H9 (cell line): ENCODE results near the gene BMP3. TPM values are rescaled to one million over a fixed set of nuclear protein-coding genes. Genes with fewer than 3 reads are reported as not detected.

ENCODE experiments used
- DNase-seq: peaks from one replicate; pipeline ENCODE4 v3.0.0-alpha.2; 2017
- H2AFZ ChIP-seq: one replicate; pipeline ENCODE4 v1.6.1; 2013; ENCODE audit warnings: mild to moderate bottlenecking, low read length, control low read depth, moderate library complexity
- H2AK5ac ChIP-seq: 2 replicates; pipeline ENCODE4 v1.6.1; 2013; ENCODE audit warnings: low read length, control low read depth, mixed read lengths; ENCODE audit not compliant: insufficient read length
- H2BK120ac ChIP-seq: one replicate; pipeline ENCODE4 v1.6.1; 2013; ENCODE audit warnings: low read depth, mild to moderate bottlenecking, low read length, control low read depth, inconsistent platforms; ENCODE audit not compliant: poor library complexity, severe bottlenecking
- H2BK12ac ChIP-seq: 2 replicates; pipeline ENCODE4 v1.6.1; 2013; ENCODE audit warnings: low read length, control low read depth, mixed read lengths, low read depth; ENCODE audit not compliant: insufficient read length
- H2BK15ac ChIP-seq: 2 replicates; pipeline ENCODE4 v1.6.1; 2013; ENCODE audit warnings: low read depth, low read length, control low read depth
- H2BK20ac ChIP-seq: one replicate; pipeline ENCODE4 v1.6.1; 2013; ENCODE audit warnings: low read depth, mild to moderate bottlenecking, low read length, control low read depth, inconsistent platforms; ENCODE audit not compliant: poor library complexity, severe bottlenecking
- H2BK5ac ChIP-seq: 2 replicates; pipeline ENCODE4 v1.6.1; 2013; ENCODE audit warnings: low read length, control low read depth, mixed read lengths; ENCODE audit not compliant: insufficient read length
- H3K14ac ChIP-seq: 2 replicates; pipeline ENCODE4 v1.6.1; 2013; ENCODE audit warnings: low read length, control low read depth; ENCODE audit not compliant: insufficient read depth
- H3K18ac ChIP-seq: 2 replicates; pipeline ENCODE4 v1.6.1; 2013; ENCODE audit warnings: low read depth, mild to moderate bottlenecking, mixed read lengths, low read length, control low read depth; ENCODE audit not compliant: insufficient read length
- H3K23ac ChIP-seq: 2 replicates; pipeline ENCODE4 v1.6.1; 2013; ENCODE audit warnings: low read length, control low read depth, mixed read lengths, low read depth; ENCODE audit not compliant: insufficient read length
- H3K23me2 ChIP-seq: 2 replicates; pipeline ENCODE4 v1.6.1; 2013; ENCODE audit warnings: low read depth, mild to moderate bottlenecking, mixed read lengths, low read length, control low read depth; ENCODE audit not compliant: insufficient read length, poor library complexity, severe bottlenecking
- H3K27ac ChIP-seq: 2 replicates; pipeline ENCODE4 v1.5.1; 2013; ENCODE audit warnings: low read length, control low read depth, mixed read lengths, low read depth; ENCODE audit not compliant: insufficient read length
- H3K27me3 ChIP-seq: 2 replicates; pipeline ENCODE4 v1.6.1; 2013; ENCODE audit warnings: low read length, control low read depth, inconsistent platforms; ENCODE audit not compliant: insufficient read depth
- H3K4ac ChIP-seq: 2 replicates; pipeline ENCODE4 v1.6.1; 2013; ENCODE audit warnings: low read depth, mild to moderate bottlenecking, control low read depth, inconsistent platforms, low read length, moderate library complexity
- H3K4me1 ChIP-seq: 2 replicates; pipeline ENCODE4 v1.6.1; 2013; ENCODE audit warnings: low read length, control low read depth, inconsistent platforms; ENCODE audit not compliant: insufficient read depth
- H3K4me2 ChIP-seq: 2 replicates; pipeline ENCODE4 v1.6.1; 2013; ENCODE audit warnings: low read length, control low read depth, mixed read lengths; ENCODE audit not compliant: insufficient read length, insufficient read depth
- H3K56ac ChIP-seq: 2 replicates; pipeline ENCODE4 v1.6.1; 2013; ENCODE audit warnings: low read depth, mild to moderate bottlenecking, mixed read lengths, low read length, control low read depth; ENCODE audit not compliant: insufficient read length
- H3K79me1 ChIP-seq: 2 replicates; pipeline ENCODE4 v1.6.1; 2013; ENCODE audit warnings: low read depth, mild to moderate bottlenecking, moderate library complexity, low read length, control low read depth, inconsistent platforms; ENCODE audit not compliant: insufficient read depth, poor library complexity, severe bottlenecking
- H3K79me2 ChIP-seq: 2 replicates; pipeline ENCODE4 v1.6.1; 2013; ENCODE audit warnings: low read length, control low read depth, inconsistent platforms; ENCODE audit not compliant: insufficient read depth
- H3K9ac ChIP-seq: 2 replicates; pipeline ENCODE4 v1.6.1; 2013; ENCODE audit warnings: low read length, control low read depth, mixed read lengths; ENCODE audit not compliant: insufficient read length; ENCODE audit errors: extremely low read depth
- H3K9me3 ChIP-seq: one replicate; pipeline ENCODE4 v1.6.1; 2013; ENCODE audit warnings: low read depth, low read length, inconsistent platforms; ENCODE audit not compliant: control insufficient read depth
- H3T11ph ChIP-seq: one replicate; pipeline ENCODE4 v1.6.1; 2013; ENCODE audit warnings: mild to moderate bottlenecking, low read length, control low read depth, inconsistent platforms
- H4K20me1 ChIP-seq: one replicate; pipeline ENCODE4 v1.6.1; 2013; ENCODE audit not compliant: control insufficient read depth, insufficient read length, insufficient read depth
- H4K5ac ChIP-seq: 2 replicates; pipeline ENCODE4 v1.6.1; 2013; ENCODE audit warnings: low read depth, mild to moderate bottlenecking, mixed read lengths, low read length, control low read depth; ENCODE audit not compliant: insufficient read length
- H4K8ac ChIP-seq: replicated peaks from 2 replicates; pipeline ENCODE4 v1.6.1; 2013; ENCODE audit warnings: low read length, control low read depth, mixed read lengths, low read depth; ENCODE audit not compliant: insufficient read length
- H4K91ac ChIP-seq: 2 replicates; pipeline ENCODE4 v1.6.1; 2013; ENCODE audit warnings: low read depth, mild to moderate bottlenecking, moderate library complexity, mixed read lengths, low read length, control low read depth; ENCODE audit not compliant: insufficient read length
- H3K27ac Mint-ChIP-seq, 3 experiments: 2 replicates in 2 of 3; 3 replicates in 1 of 3; pipeline ENCODE4 v1.8.0; 2020 to 2021; ENCODE audit warnings: mixed read lengths in 3 of 3, mild to moderate bottlenecking in 1 of 3, moderate library complexity in 1 of 3
- H3K27me3 Mint-ChIP-seq: 2 replicates; pipeline ENCODE4 v1.8.0; 2021; ENCODE audit warnings: low read depth, mild to moderate bottlenecking, moderate library complexity, mixed read lengths
- H3K36me3 Mint-ChIP-seq, 3 experiments: 2 replicates in 2 of 3; 3 replicates in 1 of 3; pipeline ENCODE4 v1.8.0; 2020 to 2021; ENCODE audit warnings: low read depth in 3 of 3, mixed read lengths in 3 of 3; ENCODE audit not compliant: insufficient read depth in 1 of 3
- H3K4me1 Mint-ChIP-seq, 2 experiments: 2 replicates each; pipeline ENCODE4 v1.8.0; 2020; ENCODE audit warnings: mixed read lengths in 2 of 2
- H3K4me3 Mint-ChIP-seq, 2 experiments: 2 replicates in 1 of 2; 3 replicates in 1 of 2; pipeline ENCODE4 v1.8.0; 2020 to 2021; ENCODE audit warnings: mild to moderate bottlenecking in 2 of 2, mixed read lengths in 2 of 2, moderate library complexity in 1 of 2
- H3K9me3 Mint-ChIP-seq, 2 experiments: 2 replicates in 1 of 2; 3 replicates in 1 of 2; pipeline ENCODE4 v1.8.0; 2020; ENCODE audit warnings: mild to moderate bottlenecking in 2 of 2, mixed read lengths in 2 of 2, moderate library complexity in 1 of 2
- WGBS: extraction: QIAGEN DNeasy Blood & Tissue Kit; methylation state at CpG from one replicate; pipeline ENCODE4 v1.1.7; 2013; ENCODE audit warnings: missing lambda C conversion rate, low lambda C conversion rate, mixed read lengths; ENCODE audit not compliant: insufficient read length; ENCODE audit errors: extremely low coverage; 5-methylcytosine and 5-hydroxymethylcytosine counted together
- total RNA-seq: library from RNA; stranded (reverse); gene quantifications from 2 replicates; pipeline ENCODE4 v1.2.1, GENCODE V29; 2021
- TF ChIP-seq, protein P1 (sequence below): fragments of 200-600 bp; sonication (generic); conservative IDR thresholded peaks from 3 replicates; pipeline ENCODE4 v1.8.0; 2021; ENCODE audit warnings: antibody characterized with exemption, mild to moderate bottlenecking

The BMP3 gene
- total RNA-seq, 1 experiment from 2014 or later = not detected

DNA sequence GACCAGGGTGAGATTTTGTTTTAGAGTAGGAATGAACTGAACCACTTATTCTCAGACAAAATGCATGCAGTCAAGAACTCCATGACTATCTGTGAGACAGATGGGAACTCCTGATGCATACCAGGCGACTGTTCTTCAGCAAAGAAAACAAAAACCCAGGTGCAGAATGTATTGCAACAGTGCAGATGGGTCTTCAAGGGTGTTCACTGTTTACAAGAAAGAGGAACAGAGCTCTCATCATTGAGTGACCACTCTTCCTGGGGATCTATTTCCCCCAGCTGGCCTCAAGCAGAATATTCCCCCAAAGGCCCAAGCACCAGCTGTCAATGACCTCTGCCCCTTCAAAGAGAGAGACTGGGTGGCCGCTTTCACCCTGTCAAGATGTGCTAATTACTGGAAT, 39.7 kb upstream of the BMP3 start:
- no peak overlapping the region for H4K5ac ChIP-seq
- H3K4me2 ChIP-seq = no peak overlapping the region
- TF ChIP-seq, protein P1, sequence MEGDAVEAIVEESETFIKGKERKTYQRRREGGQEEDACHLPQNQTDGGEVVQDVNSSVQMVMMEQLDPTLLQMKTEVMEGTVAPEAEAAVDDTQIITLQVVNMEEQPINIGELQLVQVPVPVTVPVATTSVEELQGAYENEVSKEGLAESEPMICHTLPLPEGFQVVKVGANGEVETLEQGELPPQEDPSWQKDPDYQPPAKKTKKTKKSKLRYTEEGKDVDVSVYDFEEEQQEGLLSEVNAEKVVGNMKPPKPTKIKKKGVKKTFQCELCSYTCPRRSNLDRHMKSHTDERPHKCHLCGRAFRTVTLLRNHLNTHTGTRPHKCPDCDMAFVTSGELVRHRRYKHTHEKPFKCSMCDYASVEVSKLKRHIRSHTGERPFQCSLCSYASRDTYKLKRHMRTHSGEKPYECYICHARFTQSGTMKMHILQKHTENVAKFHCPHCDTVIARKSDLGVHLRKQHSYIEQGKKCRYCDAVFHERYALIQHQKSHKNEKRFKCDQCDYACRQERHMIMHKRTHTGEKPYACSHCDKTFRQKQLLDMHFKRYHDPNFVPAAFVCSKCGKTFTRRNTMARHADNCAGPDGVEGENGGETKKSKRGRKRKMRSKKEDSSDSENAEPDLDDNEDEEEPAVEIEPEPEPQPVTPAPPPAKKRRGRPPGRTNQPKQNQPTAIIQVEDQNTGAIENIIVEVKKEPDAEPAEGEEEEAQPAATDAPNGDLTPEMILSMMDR = no peak
- no peak overlapping the region for H2BK12ac ChIP-seq
- peaks cover 3 to 5% of the 10 kb centered on the region in 2 experiments; a peak in 1 of 4 replicates for H3K4me1 Mint-ChIP-seq
- no peaks in the 10 kb centered on the region for H3K79me2 ChIP-seq
- no peak overlapping the region for H3K9ac ChIP-seq
- WGBS = no CpG with 5 or more reads among the region's 2 CpGs
- H2BK15ac ChIP-seq = no peak overlapping the region
- no peaks in the 10 kb centered on the region; the same call in 1 of the 2 replicates for H3K4me1 ChIP-seq
- H3K14ac ChIP-seq = no peak overlapping the region
- H3K27me3 Mint-ChIP-seq = no peaks in the 10 kb centered on the region
- no peak overlapping the region for H2AK5ac ChIP-seq
- H4K8ac ChIP-seq = no peak overlapping the region
- no peak overlapping the region for H3K4ac ChIP-seq
- H3K18ac ChIP-seq = no peak overlapping the region
- no peak overlapping the region for H4K91ac ChIP-seq
- H2BK120ac ChIP-seq = no peak overlapping the region
- H3K36me3 Mint-ChIP-seq = no peaks in the 10 kb centered on the region
- H3K23me2 ChIP-seq = no peaks in the 10 kb centered on the region
- H3K9me3 ChIP-seq = no peaks in the 10 kb centered on the region
- DNase-seq = no peak
- no peak overlapping the region for H3K23ac ChIP-seq
- H3K27me3 ChIP-seq = no peaks in the 10 kb centered on the region
- H3K9me3 Mint-ChIP-seq = no peaks in the 10 kb centered on the region; a peak in 1 of 5 replicates
- no peak overlapping the region for H3K4me3 Mint-ChIP-seq
- H3K56ac ChIP-seq = no peak overlapping the region
- no peak overlapping the region for H3K27ac Mint-ChIP-seq
- H3T11ph ChIP-seq = no peak overlapping the region
- no peaks in the 10 kb centered on the region for H4K20me1 ChIP-seq
- no peak overlapping the region for H3K27ac ChIP-seq
- no peaks in the 10 kb centered on the region for H3K79me1 ChIP-seq
- H2BK20ac ChIP-seq = no peak overlapping the region
- no peak overlapping the region for H2BK5ac ChIP-seq
- no peak overlapping the region for H2AFZ ChIP-seq
